HEK293 (cell line): ENCODE measurements around the gene DLG2.

Source experiments
- KLF8 ChIP-seq: fragments of 450-650 bp; formaldehyde crosslinking; IDR thresholded peaks from 2 replicates; pipeline ENCODE4 v1.5.1; 2016; ENCODE audit warnings: missing biosample characterization, missing genetic modification characterization
- ZBTB7A ChIP-seq: fragments of 450-650 bp; formaldehyde crosslinking; IDR thresholded peaks from 2 replicates; pipeline ENCODE4 v1.5.1; 2016; ENCODE audit warnings: low read depth, missing biosample characterization, missing genetic modification characterization
- ZNF692 ChIP-seq: fragments of 450-650 bp; formaldehyde crosslinking; IDR thresholded peaks from 2 replicates; pipeline ENCODE4 v1.5.1; 2016; ENCODE audit warnings: missing biosample characterization, missing genetic modification characterization
- TF ChIP-seq, protein P1 (sequence below): fragments of 450-650 bp; formaldehyde crosslinking; IDR thresholded peaks from 2 replicates; pipeline ENCODE4 v1.5.1; 2016; ENCODE audit warnings: missing biosample characterization, missing genetic modification characterization, borderline replicate concordance
- TF ChIP-seq, protein P2 (sequence below): fragments of 450-650 bp; IDR thresholded peaks from 2 replicates; pipeline ENCODE4 v1.5.1; 2018; ENCODE audit warnings: missing biosample characterization, missing genetic modification characterization

- TF ChIP-seq KLF8 (tag by site-specific recombination) (no peak), ZNF692 (tag by site-specific recombination) (no peak), ZBTB7A (tag by site-specific recombination) (no peak)
- TF ChIP-seq, protein P1, sequence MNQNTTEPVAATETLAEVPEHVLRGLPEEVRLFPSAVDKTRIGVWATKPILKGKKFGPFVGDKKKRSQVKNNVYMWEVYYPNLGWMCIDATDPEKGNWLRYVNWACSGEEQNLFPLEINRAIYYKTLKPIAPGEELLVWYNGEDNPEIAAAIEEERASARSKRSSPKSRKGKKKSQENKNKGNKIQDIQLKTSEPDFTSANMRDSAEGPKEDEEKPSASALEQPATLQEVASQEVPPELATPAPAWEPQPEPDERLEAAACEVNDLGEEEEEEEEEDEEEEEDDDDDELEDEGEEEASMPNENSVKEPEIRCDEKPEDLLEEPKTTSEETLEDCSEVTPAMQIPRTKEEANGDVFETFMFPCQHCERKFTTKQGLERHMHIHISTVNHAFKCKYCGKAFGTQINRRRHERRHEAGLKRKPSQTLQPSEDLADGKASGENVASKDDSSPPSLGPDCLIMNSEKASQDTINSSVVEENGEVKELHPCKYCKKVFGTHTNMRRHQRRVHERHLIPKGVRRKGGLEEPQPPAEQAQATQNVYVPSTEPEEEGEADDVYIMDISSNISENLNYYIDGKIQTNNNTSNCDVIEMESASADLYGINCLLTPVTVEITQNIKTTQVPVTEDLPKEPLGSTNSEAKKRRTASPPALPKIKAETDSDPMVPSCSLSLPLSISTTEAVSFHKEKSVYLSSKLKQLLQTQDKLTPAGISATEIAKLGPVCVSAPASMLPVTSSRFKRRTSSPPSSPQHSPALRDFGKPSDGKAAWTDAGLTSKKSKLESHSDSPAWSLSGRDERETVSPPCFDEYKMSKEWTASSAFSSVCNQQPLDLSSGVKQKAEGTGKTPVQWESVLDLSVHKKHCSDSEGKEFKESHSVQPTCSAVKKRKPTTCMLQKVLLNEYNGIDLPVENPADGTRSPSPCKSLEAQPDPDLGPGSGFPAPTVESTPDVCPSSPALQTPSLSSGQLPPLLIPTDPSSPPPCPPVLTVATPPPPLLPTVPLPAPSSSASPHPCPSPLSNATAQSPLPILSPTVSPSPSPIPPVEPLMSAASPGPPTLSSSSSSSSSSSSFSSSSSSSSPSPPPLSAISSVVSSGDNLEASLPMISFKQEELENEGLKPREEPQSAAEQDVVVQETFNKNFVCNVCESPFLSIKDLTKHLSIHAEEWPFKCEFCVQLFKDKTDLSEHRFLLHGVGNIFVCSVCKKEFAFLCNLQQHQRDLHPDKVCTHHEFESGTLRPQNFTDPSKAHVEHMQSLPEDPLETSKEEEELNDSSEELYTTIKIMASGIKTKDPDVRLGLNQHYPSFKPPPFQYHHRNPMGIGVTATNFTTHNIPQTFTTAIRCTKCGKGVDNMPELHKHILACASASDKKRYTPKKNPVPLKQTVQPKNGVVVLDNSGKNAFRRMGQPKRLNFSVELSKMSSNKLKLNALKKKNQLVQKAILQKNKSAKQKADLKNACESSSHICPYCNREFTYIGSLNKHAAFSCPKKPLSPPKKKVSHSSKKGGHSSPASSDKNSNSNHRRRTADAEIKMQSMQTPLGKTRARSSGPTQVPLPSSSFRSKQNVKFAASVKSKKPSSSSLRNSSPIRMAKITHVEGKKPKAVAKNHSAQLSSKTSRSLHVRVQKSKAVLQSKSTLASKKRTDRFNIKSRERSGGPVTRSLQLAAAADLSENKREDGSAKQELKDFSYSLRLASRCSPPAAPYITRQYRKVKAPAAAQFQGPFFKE: no peak
- TF ChIP-seq, protein P2, sequence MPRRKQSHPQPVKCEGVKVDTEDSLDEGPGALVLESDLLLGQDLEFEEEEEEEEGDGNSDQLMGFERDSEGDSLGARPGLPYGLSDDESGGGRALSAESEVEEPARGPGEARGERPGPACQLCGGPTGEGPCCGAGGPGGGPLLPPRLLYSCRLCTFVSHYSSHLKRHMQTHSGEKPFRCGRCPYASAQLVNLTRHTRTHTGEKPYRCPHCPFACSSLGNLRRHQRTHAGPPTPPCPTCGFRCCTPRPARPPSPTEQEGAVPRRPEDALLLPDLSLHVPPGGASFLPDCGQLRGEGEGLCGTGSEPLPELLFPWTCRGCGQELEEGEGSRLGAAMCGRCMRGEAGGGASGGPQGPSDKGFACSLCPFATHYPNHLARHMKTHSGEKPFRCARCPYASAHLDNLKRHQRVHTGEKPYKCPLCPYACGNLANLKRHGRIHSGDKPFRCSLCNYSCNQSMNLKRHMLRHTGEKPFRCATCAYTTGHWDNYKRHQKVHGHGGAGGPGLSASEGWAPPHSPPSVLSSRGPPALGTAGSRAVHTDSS: no peak
Observed at GRCh38 chr11:83510530-83511460, 2116.3 kb downstream of the DLG2 start.
